Aorta (tissue), 5 donors: ENCODE data around the gene PDGFRB. TPM values are rescaled to one million over a fixed set of nuclear protein-coding genes. Genes with fewer than 3 reads are reported as not detected.

Source experiments
- ATAC-seq: fragments of 200-7000 bp; cut with Tn5 transposase; one replicate; pipeline ENCODE4 v1.9.1; 2022; ENCODE audit warnings: moderate library complexity; ENCODE audit not compliant: low FRiP score
- DNase-seq, 2 donors: peaks; one replicate each; pipeline ENCODE4 v3.0.0-alpha.2; 2020
- H3K27ac ChIP-seq, 2 donors: one replicate each; pipeline ENCODE4 v1.5.1; 2013; ENCODE audit warnings: low read length in 2 of 2, mild to moderate bottlenecking in 2 of 2, moderate library complexity in 2 of 2, control low read depth in 1 of 2, inconsistent platforms in 1 of 2, low read depth in 1 of 2
- H3K27me3 ChIP-seq, 2 donors: one replicate each; pipeline ENCODE4 v1.6.1; 2013; ENCODE audit warnings: control low read depth in 1 of 2, low read length in 1 of 2, mild to moderate bottlenecking in 1 of 2, moderate library complexity in 1 of 2; ENCODE audit not compliant: insufficient read depth in 2 of 2, control insufficient read depth in 1 of 2
- H3K36me3 ChIP-seq, 2 donors: one replicate each; pipeline ENCODE4 v1.6.1; 2013; ENCODE audit warnings: control low read depth in 1 of 2, low read length in 1 of 2, mild to moderate bottlenecking in 1 of 2; ENCODE audit not compliant: insufficient read depth in 2 of 2, control insufficient read depth in 1 of 2
- H3K4me1 ChIP-seq, 2 donors: one replicate each; pipeline ENCODE4 v1.6.1; 2013; ENCODE audit warnings: low read length in 2 of 2, control low read depth in 1 of 2, mild to moderate bottlenecking in 1 of 2, moderate library complexity in 1 of 2; ENCODE audit not compliant: insufficient read depth in 2 of 2, control insufficient read depth in 1 of 2
- H3K4me3 ChIP-seq, 2 donors: one replicate each; pipeline ENCODE4 v1.5.1; 2013; ENCODE audit warnings: low read length in 2 of 2, control low read depth in 1 of 2, mild to moderate bottlenecking in 1 of 2
- H3K9me3 ChIP-seq: one replicate; pipeline ENCODE4 v1.6.1; 2013; ENCODE audit warnings: mild to moderate bottlenecking, low read length; ENCODE audit not compliant: control insufficient read depth
- WGBS, 2 donors: extraction: QIAGEN DNeasy Blood & Tissue Kit; methylation state at CpG; one replicate each; pipeline ENCODE4 v1.1.7; 2013; 5-methylcytosine and 5-hydroxymethylcytosine counted together
- intact Hi-C, 2 donors: fragments of 100-400 bp; cut with DNase I; formaldehyde crosslinking; loops; one replicate each; pipeline versions ENCODE4 v1.14.2 to v1.15.0; 2022
- polyA plus RNA-seq, 2 donors: library from polyadenylated mRNA; stranded (reverse); fragments of 200-250 nt; gene quantifications; one replicate each; pipeline ENCODE4 v1.2.3, GENCODE V29; 2013
- total RNA-seq, 2 donors: library from RNA; stranded (reverse); fragmentation: NEBNext Ultra II Directional; extraction: Animal tissue kit (Norgen Biotek cat#: 25700); gene quantifications; one replicate each; pipeline ENCODE4 v1.2.1, GENCODE V29; 2021
- donor health status: healthy with polysubstance abuse.
- donor health status: Bipolar disorder and iron deficiency.
- donor health status: DM: no; HTN: no; CAD: no.
- donor health status: DM: no; HTN: no; CAD: no.
- donor health status: DM: yes; HTN: yes; CAD: no.

PDGFRB gene
- total and polyA plus RNA-seq, 4 donors, result 44.0 to 360 (median 285) TPM

GRCh38 chr5:150121448-150122157, 34.0 kb downstream of the PDGFRB start:
- H3K9me3 ChIP-seq, result no peaks in the 10 kb centered on the region
- 88 to 93% methylated on average over 14 of the region's 14 CpGs for WGBS, 2 donors
- H3K4me1 ChIP-seq, result no peaks in the 10 kb centered on the region
- H3K4me3 ChIP-seq, result no peak overlapping the region
- H3K27me3 ChIP-seq, result no peaks in the 10 kb centered on the region
- no peak for ATAC-seq
- no peak overlapping the region for H3K27ac ChIP-seq
- DNase-seq, result no peak
- intact Hi-C loops, result no loop called here
- peaks cover 9 to 22% of the 10 kb centered on the region in 2 donors for H3K36me3 ChIP-seq

GRCh38 chr5:150120617-150121447, 34.8 kb downstream of the PDGFRB start:
- no peaks in the 10 kb centered on the region for H3K9me3 ChIP-seq
- no peaks in the 10 kb centered on the region for H3K27me3 ChIP-seq
- no peak overlapping the region for H3K4me3 ChIP-seq
- peaks cover 9 to 22% of the 10 kb centered on the region in 2 donors for H3K36me3 ChIP-seq
- H3K27ac ChIP-seq, result no peak overlapping the region
- no peaks in the 10 kb centered on the region for H3K4me1 ChIP-seq
- ATAC-seq (no peak), DNase-seq (peak; percentile 34 to 55)
- WGBS, 2 donors, result 75% methylated on average over 19 of the region's 19 CpGs
- intact Hi-C loops, result no loop called here

- Histone ChIP-seq H3K4me1 (no peaks in the 10 kb centered on the region), H3K4me3 (no peak overlapping the region), H3K36me3 (peaks cover 9 to 14% of the 10 kb centered on the region in 2 donors), H3K9me3 (no peaks in the 10 kb centered on the region), H3K27me3 (no peaks in the 10 kb centered on the region), H3K27ac (no peak overlapping the region)
- WGBS, 2 donors, result 88 to 91% methylated on average over 3 of the region's 3 CpGs
- intact Hi-C loops, result no loop called here
- no peak for DNase-seq
- no peak for ATAC-seq
Observed at GRCh38 chr5:150120062-150120441, 35.6 kb downstream of the PDGFRB start.

- intact Hi-C loops, result no loop called here
- DNase-seq (peak; percentile 51 to 57), ATAC-seq (no peak)
- Histone ChIP-seq H3K9me3 (no peaks in the 10 kb centered on the region), H3K36me3 (peaks cover 9 to 14% of the 10 kb centered on the region in 2 donors), H3K27me3 (no peaks in the 10 kb centered on the region), H3K4me1 (no peaks in the 10 kb centered on the region), H3K27ac (no peak overlapping the region), H3K4me3 (no peak overlapping the region)
- 77 to 78% methylated on average over 10 of the region's 10 CpGs for WGBS, 2 donors
Observed at GRCh38 chr5:150119421-150120061, 36.1 kb downstream of the PDGFRB start.

GRCh38 chr5:150118561-150119229, 37.0 kb downstream of the PDGFRB start:
- Histone ChIP-seq H3K27ac (no peak overlapping the region), H3K4me3 (no peak overlapping the region), H3K27me3 (no peaks in the 10 kb centered on the region), H3K9me3 (no peaks in the 10 kb centered on the region), H3K4me1 (no peaks in the 10 kb centered on the region), H3K36me3 (peaks cover 6 to 14% of the 10 kb centered on the region in 2 donors)
- ATAC-seq (no peak), DNase-seq (peak; percentile 32 to 45)
- 85 to 88% methylated on average over 11 of the region's 11 CpGs for WGBS, 2 donors
- intact Hi-C loops, result no loop called here

- Histone ChIP-seq H3K4me3 (no peak overlapping the region), H3K9me3 (no peaks in the 10 kb centered on the region), H3K36me3 (peaks cover 6 to 12% of the 10 kb centered on the region in 2 donors), H3K27me3 (no peaks in the 10 kb centered on the region), H3K4me1 (no peaks in the 10 kb centered on the region), H3K27ac (no peak overlapping the region)
- DNase-seq (no peak), ATAC-seq (no peak)
- intact Hi-C loops, result no loop called here
- 73 to 77% methylated on average over 9 of the region's 9 CpGs for WGBS, 2 donors
Observed at GRCh38 chr5:150117945-150118560, 37.6 kb downstream of the PDGFRB start.

- intact Hi-C loops, result no loop called here
- DNase-seq (peak in 1 of 2 donors; percentile 55), ATAC-seq (no peak)
- no peaks in the 10 kb centered on the region for H3K27me3 ChIP-seq
- H3K9me3 ChIP-seq, result no peaks in the 10 kb centered on the region
- no peak overlapping the region for H3K27ac ChIP-seq
- 87 to 89% methylated on average over 10 of the region's 10 CpGs for WGBS, 2 donors
- H3K36me3 ChIP-seq, result peaks cover 5 to 6% of the 10 kb centered on the region in 2 donors
- H3K4me1 ChIP-seq, result no peaks in the 10 kb centered on the region
- H3K4me3 ChIP-seq, result no peak overlapping the region
Observed at GRCh38 chr5:150116667-150117400, 38.8 kb downstream of the PDGFRB start.
